Keratinocyte (primary cell): Measurements from ENCODE around the gene TUBGCP5.

Source experiments
- EZH2 ChIP-seq: IDR thresholded peaks from one replicate; pipeline ENCODE4 v1.6.1; 2012; ENCODE audit warnings: inconsistent platforms, mild to moderate bottlenecking, low read length, moderate library complexity
- TF ChIP-seq, protein P1 (sequence below), 3 experiments: IDR thresholded peaks in 1 of 3; conservative IDR thresholded peaks in 1 of 3; optimal IDR thresholded peaks in 1 of 3; 2 replicates in 2 of 3; 3 replicates in 1 of 3; pipeline versions ENCODE3 to v1.5.1; 2011; ENCODE audit warnings: low read length in 3 of 3, mild to moderate bottlenecking in 3 of 3, moderate library complexity in 2 of 3, control low read depth in 1 of 3, inconsistent platforms in 1 of 3; ENCODE audit not compliant: insufficient read depth in 2 of 3; ENCODE audit errors: extremely low read depth in 1 of 3

DNA sequence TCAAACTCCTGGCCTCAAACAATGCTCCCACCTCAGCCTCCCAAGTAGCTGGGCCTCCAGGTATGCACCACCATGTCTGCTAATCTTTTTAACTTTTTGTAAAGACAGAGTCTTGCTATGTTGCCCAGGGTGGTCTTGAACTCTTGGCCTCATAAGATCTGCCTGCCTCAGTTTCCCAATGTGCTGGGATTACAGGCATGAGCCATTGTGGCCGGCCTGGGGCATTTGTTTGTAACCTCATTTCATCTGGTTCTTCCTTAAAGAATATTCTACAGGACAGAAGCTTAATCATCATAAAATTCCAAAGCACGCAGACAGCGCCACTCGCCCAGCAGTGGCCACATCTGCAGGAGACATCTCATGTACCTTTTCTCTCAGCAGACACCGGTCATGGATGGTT, 35.6 kb downstream of the TUBGCP5 start:
- TF ChIP-seq, protein P1, sequence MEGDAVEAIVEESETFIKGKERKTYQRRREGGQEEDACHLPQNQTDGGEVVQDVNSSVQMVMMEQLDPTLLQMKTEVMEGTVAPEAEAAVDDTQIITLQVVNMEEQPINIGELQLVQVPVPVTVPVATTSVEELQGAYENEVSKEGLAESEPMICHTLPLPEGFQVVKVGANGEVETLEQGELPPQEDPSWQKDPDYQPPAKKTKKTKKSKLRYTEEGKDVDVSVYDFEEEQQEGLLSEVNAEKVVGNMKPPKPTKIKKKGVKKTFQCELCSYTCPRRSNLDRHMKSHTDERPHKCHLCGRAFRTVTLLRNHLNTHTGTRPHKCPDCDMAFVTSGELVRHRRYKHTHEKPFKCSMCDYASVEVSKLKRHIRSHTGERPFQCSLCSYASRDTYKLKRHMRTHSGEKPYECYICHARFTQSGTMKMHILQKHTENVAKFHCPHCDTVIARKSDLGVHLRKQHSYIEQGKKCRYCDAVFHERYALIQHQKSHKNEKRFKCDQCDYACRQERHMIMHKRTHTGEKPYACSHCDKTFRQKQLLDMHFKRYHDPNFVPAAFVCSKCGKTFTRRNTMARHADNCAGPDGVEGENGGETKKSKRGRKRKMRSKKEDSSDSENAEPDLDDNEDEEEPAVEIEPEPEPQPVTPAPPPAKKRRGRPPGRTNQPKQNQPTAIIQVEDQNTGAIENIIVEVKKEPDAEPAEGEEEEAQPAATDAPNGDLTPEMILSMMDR (optimal IDR thresholded peaks at IDR 0.05 in 1 of 3, IDR thresholded peaks at IDR 0.05 in 1 of 3, conservative IDR thresholded peaks at IDR 0.05 in 1 of 3; ENCODE audit: extremely low read depth in 1 of 3, insufficient read depth in 2 of 3, low read length in 3 of 3): no peak
- no peak for TF ChIP-seq EZH2
